Epithelial cell of umbilical artery (primary cell): ENCODE data around the gene SLC36A4. TPM values are rescaled to one million over a fixed set of nuclear protein-coding genes. Genes with fewer than 3 reads are reported as not detected.

Experiments used
- total RNA-seq: library from RNA; depleted of rRNA; stranded (reverse); fragments of >200 nt; gene quantifications from 2 replicates; pipeline ENCODE4 v1.2.3, GENCODE V29; 2014

Gene SLC36A4
- total RNA-seq = 9.4 and 10.1 TPM in 2 replicates

GRCh38 chr11:93197380-93198214, at the start of gene SLC36A4:
Gene SLC36A4 (minus strand): TSS chr11:93197991. CDS start chr11:93197832, 159 bp downstream.

Other genes starting within 250 kb of the SLC36A4 start
- gene MTNR1B, start 228.3 kb downstream of the SLC36A4 start, total RNA-seq = not detected in 2 replicates
- not detected in 2 replicates for gene DEUP1, start 132.8 kb upstream of the SLC36A4 start, total RNA-seq